GM18867 (cell line): ENCODE measurements around the gene PLLP.
A peak's percentile ranks its signal among the peaks of the same experiment; 100 is the strongest.
"Not testable (repeated sequence)": the region's sequence is repeated elsewhere in the genome, so short reads cannot be mapped to it uniquely, and the experiment has no call there.

Source experiments
- ATAC-seq: cut with Tn5 transposase; IDR thresholded peaks from one replicate; pipeline ENCODE4 v1.9.1; 2021; ENCODE audit warnings: mild to moderate bottlenecking, moderate library complexity; ENCODE audit not compliant: unreplicated experiment

The PLLP gene

DNA sequence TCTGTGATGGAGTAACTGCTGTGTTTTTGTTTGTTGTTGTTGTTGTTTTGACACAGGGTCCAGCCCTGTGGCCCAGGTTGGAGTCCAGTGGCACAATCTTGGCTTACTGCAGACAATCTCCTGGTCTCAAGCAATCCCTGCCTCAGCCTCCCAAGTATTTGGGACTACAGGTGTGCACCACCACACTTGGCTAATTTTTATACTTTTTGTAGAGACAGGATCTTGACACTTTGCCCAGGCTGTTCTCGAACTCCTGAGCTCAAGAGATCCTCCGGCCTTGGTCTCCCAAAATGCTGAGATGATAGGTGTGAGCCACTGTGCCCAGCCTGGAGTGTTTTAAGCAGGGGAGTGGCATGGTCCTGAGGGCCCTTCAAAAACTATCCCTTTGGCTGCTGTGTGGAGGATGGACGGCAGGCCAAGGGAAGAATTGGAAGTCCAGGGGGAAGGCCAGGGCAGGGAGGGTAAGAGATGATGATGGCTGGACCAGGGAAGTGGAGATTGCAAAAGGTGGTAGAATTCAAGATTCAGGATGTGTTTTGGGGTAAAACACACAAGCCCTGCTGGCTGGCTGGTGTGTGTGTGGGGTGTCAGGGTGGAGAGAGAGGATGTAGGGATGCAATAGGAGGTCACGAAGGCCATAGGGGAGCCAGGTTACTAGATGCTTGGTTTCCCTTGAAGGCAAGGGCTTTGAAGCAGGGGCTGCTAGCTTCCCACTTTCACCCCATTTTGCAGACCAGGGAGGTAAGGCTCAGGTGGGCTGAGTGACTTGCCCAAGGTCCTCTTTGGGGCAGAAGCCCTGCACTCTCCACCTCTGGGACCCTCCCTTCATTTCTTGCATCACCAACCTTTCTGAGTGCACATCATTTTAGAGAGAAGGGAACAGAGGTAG, 18.8 kb upstream of the PLLP start:
- no peak for ATAC-seq

DNA sequence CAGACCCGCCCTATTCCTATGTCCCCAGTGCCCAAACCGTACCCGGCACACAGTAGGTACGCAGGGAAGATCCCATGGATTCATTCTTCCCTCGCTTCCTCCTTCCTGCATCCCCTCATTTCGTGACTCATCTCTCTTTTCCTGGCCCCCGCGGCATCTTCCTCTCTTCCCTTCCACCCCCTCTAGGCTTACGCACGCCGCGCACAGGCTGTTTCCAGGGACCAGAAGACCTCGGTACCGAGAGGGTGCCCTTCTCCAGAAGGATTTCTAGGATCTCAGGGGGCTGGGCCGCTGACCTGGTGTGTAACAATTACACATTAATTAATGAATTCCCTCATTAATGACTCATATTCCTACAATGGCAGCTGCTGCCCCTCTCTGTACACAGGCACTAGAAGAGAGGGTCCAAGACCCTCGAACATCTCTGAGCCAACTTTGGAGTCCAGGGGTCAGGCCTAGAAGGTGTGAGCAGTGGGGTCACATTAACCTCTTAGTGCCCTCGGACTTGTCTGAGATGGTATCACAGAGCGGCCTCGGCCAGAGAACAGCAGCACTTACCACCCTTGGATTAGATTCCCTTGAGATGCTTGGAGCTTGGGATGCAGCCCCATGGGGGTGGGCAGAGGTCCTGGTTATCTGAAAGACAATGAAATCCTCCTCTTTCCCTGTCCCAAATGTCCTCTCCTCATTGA, 16.8 kb upstream of the PLLP start:
- ATAC-seq, result no peak

DNA sequence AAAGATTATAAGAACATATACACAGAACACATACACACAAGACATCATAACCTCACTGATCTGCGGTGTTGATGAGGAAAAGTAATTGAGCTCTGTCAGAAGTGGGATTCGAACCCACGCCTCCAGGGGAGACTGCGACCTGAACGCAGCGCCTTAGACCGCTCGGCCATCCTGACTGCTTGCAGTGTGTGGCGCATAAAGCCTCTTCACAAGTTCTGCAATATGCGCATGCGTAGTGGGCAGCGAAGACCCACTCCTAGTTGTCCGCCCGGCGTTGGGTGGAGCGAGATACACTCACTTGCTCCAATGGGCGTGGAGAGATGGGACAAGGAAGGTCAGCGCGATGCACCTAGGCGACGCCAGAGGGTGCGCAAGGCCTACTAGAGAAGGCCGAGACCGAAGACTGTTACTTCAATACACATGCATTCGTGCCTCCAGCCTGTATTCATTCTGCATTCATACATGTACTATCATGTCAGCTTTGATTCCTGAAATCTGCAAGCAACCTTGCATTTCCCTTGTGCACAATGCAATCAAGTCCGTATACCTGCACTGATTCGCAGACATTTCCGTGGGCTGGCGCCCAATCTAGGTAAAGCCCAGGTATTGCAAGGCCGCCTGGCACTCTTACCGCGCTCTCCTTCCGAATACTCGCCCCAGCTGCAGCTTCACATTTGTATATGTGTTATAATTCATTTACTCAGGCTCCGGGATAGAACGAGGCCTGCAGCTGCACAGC, 16.1 kb upstream of the PLLP start:
- ATAC-seq, result peak; percentile 85

DNA sequence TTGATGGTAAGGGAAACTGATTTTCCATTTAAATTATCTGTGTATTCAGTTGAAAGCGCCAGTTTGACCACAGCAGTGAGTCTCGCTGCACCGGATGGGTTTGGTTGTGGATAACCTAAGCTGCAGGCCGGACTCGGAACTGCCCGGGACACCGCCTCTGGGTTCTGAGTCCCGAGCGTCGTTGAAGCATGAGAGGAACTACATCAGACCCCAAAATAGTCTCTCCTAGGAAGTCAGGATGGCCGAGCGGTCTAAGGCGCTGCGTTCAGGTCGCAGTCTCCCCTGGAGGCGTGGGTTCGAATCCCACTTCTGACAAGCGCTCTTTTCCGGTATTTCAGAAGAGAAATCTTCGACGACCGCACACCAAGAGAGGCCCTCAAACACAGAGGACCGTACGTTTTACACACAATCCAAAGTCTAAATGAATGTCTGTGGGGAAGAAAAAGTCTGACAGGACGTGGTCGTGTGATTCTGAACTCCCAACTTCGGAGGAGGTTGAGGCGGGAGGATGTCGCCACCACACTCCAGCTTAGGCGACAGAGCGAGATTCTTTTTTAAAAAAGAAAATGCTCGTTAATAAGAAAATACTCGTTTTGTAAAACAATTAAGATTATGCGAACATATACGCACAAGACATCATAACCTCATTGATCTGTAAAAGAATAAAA, 15.4 kb upstream of the PLLP start:
- peak; percentile 44 for ATAC-seq

DNA sequence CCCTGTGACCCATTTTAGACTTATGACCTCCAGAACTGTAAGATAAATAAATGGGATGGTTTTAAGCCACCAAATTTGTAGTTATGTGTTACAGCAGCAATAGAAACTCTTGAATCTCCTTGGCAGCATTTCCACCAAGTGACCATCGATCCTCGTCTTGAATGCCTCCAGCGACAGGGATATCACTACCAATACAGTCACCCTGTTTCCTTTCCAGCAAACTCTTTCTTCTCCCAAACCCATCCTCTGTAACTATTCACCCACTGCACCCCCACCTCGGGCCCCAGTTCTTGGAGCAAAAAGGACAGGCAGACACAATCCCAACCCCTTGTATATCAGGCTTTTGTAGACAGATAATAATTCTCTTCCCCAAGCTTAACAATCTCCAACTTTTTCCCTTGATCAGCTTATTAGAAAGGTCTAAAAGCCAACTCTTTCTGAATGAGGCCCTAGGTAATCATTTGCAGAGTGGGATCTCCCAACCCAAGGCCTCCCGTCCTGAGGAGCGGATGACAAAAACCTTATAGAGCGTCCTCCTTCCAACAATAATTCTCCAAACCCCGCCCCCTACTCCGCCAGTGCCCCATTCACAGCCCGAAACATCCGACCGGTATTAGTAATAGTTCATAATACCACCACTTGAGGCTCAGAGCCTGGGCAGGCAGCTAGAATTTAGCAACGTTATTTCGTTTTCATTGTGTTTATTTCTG, 14.7 kb upstream of the PLLP start:
- peak; percentile 20 for ATAC-seq

DNA sequence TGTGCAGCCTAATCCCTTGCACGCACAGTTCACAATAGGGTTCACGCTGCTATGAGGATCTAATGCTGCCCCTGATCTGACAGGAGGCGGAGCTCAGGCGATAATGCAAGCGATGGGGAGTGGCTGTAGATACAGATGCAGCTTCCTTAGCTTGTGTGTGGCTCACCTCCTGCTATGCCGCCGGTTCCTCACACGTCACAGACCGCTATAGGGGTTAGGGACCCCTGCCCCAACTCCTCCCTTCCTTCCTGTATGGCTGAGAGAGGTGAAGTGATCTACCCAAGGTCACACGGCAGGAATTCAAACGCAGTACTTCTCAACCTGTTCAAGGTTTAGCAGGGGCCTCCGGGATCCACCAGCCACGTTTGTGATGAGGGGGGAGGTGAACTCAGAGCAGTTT, 13.4 kb upstream of the PLLP start:
- ATAC-seq, result no peak

DNA sequence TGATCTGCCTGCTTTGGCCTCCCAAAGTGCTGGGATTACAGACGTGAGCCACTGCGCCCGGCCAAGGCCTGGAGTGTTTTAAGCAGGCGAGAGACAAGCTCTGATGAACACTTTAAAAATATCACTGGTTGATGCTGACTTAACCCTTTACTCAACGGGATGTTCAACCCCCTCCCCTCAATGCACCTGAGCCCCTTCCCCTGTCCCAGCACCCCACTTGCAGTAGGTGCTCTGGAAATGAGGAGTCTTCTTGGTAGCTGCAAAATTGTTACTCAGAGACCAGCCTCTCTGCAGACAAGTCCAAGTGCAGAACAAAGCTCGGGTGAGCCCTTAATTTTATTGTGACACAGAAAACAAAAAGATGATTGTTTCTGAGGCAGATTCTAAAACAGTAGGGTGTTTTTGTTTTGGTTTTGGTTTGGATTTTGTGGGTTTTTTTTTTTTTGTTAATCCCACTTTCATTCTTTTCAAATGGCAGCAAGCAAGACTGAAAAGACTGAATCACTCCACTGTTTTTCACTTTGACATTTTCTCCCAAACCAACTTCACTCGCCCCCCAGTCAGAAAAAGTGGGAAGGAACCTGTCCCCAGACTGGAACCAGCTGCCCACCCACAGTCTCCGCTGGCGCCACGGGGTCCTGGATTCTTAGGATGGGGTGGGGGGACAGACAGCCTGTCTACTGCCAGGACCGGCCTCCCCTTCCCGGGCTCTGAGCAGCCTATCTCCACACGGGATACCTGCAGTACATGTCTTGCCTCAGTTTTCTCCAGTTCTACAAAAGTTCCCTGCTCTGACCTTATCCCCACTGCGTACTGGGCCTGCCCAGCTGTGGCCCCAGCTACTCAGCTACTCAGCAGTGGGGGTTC, 5.2 kb upstream of the PLLP start:
- no peak for ATAC-seq

DNA sequence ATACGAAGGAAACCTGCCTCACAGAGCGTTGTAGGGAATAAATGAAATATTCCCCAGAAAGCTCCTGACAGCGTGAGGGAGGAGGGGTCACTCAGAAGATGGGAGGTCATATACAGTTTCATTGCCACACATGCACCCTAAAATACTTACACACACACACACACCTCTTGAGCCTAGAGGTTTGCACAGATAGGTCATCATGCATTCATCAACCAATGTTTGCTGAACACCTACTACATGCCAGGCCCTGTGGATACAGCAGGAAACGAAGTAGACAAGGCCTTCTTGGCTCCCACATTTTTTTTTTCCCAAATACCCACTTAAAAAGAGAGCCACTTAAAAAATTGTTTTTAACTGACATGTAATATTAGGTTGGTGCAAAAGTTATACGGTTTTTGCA, 907 bp upstream of the PLLP start:
- ATAC-seq, result no peak

DNA sequence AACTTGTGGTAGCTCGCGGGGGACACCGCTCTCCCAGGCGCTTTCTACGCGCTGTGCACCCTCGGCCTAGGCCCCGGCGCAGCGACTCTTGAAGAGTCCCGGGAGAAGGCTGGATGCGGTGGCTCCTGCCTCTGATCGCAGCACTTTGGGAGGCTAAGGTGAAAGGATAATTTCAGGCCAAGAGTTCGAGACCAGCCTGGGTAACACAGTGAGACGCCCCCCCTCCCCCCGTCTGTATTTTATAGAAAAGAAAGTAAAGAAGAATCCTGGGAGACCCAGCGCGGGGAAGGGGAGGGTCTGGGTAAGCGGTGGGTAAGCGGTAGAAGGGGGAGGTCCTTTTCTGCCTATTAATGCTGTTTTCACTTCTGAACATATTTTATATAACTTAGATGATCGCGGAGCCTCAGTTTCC, 486 bp upstream of the PLLP start:
- ATAC-seq, result no peak

DNA sequence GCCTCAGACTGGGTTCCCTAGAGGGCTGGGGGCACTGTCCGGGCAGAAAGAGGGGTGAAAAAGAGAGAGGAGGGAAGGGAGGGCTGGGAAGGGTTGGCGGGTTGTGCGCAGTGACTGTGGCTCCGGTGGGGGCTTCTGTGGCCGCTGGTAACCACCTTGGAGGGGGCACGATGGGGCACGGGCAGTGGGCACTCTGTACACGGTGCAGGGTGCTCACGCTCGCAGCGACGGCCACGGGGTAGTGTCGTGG, 588 bp downstream of the PLLP start:
- no peak for ATAC-seq

DNA sequence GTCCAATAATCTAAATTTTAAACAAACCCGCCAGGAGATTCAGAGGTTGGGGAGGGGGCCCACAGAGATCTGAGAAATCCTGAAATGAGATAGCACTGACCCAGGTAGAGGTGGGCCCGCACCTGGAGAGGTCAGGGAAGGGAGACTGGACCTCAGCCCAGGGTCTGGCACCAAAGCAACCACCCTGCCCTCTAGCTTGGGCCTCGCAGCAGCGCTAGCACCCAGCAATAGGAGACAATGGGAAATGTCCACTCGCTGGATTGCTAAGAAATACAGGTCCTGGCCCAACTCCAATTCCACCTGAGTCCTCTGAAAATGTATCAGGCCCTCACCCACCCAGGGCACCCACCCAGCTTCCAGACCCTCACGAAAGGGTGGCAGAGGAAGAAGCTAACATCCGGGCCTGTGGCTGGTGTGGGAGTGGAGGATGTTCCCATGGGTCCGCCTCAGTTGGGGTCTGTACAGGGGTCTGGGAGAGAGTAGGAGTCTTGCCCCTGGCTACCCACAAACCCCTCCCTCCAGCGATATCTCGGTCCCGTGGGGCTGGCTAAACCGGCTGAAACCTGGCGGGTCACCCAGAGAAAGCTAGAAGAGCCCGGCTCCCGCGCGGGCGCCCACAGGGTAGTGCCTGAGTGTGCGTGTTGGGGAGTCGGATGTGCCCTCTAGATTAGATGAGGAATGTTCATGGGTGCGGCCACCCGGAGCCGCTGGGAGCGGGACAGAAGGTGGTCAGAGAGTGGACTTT, 1.1 kb downstream of the PLLP start:
- ATAC-seq, result no peak

DNA sequence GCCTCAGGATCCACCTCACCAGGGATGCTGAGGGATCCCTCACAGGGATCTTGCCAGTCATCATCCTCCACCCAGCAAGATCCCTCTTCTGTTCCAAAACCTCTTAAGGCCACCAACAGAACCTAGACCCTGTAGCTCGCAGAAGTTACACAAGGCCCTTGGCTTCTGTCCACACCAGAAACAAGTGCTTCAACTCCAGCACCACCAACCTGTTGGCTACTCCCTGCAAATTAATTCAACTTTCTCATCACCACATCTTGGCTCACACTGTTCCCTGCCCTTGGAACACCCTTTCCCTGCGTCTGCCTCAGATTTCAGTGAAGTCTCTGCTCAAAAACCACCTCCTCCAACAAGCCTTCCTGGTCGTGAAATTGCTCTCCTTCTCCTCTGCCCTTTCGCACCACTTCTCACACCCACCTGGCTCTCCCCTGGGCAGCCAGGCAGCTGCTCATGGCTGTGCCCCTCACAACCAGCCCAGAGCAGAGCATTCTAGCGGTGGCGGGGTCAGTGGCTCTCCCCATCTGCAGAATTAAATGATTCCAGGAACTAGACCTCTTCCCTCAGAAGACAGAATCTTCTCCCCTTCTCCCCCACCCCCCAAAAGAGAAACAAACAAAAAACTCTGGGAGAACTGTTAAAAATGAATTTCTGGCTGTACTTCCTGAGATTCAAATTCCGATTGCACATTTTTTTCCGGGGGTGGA, 1.8 kb downstream of the PLLP start:
- no peak for ATAC-seq

DNA sequence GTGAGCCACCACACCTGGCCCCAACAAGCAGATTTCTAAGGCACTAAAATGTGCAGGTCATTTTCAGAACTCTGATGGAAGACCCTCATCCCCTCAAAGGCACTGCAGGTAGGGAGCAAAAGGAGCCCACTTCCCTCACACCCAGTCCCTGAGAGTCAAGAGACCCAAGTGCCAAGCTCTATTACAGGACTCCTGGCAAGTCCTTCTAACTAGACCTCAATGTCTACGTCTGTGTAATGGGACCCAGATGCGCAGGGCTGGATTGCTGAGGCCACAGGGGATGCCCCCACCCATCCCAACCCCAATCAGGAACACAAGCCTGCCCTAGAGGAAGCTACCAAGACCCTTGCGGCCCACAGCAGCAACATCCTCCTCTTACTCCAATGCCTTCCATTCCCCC, 2.7 kb downstream of the PLLP start:
- no peak for ATAC-seq

DNA sequence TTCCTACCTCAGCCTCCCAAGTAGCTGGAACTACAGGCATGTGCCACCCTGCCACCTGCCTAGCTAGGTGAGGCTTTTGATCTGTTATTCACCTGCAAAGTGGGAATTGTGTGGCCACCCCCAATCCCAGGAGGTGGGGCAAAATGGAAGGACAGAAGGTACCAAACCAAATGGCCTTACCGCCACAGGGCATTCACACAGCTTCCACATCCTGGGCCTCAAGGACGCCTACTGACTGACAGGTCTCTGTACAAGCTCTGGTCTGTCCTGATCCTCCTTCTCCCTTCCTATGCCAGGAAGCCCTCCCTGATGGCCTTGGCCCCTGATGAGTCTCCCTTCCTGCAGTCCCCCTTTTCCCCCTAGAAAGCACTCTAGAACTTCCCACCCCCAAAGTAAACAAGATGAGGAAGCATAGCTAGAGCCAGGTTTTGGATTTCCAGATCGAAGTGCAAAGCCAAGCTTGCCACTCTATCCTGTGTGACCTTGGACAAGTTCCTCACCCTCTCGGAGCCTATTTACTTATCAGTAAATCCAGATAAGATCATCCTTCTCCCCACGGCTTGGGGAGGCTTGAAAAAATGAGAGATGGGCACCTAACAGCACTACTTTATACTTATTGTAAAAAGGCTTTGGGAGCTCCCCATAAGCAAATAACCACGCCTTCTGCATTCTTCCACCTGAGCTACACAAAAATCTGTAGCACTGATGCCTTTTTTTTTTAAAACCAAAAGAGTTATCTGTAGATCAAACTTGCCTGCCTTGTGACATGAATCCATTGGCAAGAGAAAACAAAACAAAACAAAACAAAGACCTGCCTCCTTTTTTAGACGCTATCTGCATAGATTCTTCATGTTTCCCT, 4.5 kb downstream of the PLLP start:
- no peak for ATAC-seq

DNA sequence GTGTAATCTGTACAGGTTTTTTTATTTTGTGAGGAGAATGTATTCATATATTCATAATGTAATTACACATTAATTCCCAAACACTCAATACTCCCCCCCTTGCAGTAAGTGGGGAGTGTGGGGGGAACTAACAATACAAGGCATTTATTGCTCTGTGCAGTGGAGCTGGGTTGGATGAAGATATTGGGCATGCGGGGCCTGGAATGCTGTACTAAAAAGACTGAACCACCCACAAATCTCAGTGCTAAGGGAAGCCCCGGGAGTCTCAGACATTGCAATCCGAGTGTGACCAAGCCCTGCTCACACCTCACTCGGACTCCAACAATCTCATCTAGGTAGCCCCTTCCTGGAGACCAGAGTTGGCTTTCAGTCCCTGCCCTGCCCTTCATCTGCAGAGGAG, 6.0 kb downstream of the PLLP start:
- no peak for ATAC-seq

DNA sequence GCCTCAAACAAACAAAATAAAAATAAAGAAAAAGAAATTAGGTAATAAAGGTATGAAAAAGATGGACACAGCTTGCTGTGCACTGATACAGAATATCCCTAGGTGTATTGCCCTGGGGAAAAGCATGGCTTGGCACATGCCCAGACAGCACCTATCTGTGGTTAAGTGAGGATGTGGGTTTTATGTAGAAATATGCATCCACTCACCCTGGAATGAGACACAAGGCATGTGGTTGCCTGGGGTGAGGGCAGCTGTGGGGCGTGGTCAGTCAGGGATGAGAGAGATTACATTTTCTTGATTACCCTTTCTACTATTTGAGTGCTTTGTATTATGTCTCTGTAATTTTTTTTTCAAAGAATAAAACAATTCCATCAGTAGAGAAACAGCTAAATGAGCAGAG, 6.9 kb downstream of the PLLP start:
- no peak for ATAC-seq

DNA sequence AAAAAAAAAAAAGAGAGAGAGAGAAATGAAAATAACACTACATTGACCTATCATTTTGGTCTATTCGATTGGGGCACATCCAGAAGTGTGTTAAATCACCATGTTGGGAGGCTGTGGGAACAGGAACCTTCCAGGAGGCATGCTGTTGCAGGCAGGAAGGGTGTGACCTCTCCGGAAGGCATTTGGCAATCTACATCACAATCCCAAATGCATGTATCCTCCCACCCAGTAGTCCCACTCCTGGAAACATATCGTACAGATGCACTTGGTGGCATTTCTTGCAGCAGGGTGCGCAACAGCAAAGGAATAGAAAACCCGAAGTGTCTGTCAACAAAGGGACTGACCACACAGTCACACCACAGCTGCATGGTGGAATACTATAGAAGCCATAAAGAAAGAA, 7.9 kb downstream of the PLLP start:
- no peak for ATAC-seq

DNA sequence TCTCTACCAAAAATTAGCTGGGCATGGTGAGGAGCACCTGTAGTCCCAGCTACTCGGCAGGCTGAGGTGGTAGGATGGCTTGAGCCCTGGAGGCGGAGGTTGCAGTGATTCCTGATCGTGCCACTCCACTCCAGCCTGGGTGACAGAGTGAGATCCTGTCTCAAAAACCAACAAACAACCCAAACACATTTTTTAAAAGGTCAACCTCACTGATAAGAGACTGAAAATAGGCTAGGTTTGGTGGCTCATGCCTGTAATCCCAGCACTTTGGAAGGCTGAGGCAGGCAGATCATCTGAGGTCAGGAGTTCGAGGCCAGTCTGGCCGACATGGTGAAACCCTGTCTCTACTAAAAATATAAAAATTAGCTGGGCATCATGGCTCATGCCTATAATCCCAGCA, 8.5 kb downstream of the PLLP start:
- not testable (repeated sequence) for ATAC-seq
